Parathyroid adenoma (tissue), 2 donors: Measurements from ENCODE around the gene RNF144A.

ENCODE experiments used
- H2AFZ ChIP-seq: fragments of 300-600 bp; sonication (generic); one replicate; pipeline ENCODE4 v1.7.0; 2017; ENCODE audit warnings: antibody characterized with exemption, mild to moderate bottlenecking
- H3K27ac ChIP-seq: fragments of 300-600 bp; sonication (generic); one replicate; pipeline ENCODE4 v1.7.0; 2017
- H3K27me3 ChIP-seq: fragments of 300-600 bp; sonication (generic); one replicate; pipeline ENCODE4 v1.7.0; 2017; ENCODE audit warnings: low read length; ENCODE audit not compliant: control insufficient read depth, insufficient read depth
- H3K36me3 ChIP-seq: fragments of 300-600 bp; sonication (generic); one replicate; pipeline ENCODE4 v1.7.0; 2017; ENCODE audit warnings: low read length; ENCODE audit not compliant: control insufficient read depth, insufficient read depth
- H3K4me1 ChIP-seq: fragments of 300-600 bp; sonication (generic); one replicate; pipeline ENCODE4 v1.7.0; 2017; ENCODE audit warnings: control low read depth
- H3K4me2 ChIP-seq: fragments of 300-600 bp; sonication (generic); one replicate; pipeline ENCODE4 v1.7.0; 2017; ENCODE audit warnings: low read length
- H3K4me3 ChIP-seq: fragments of 300-600 bp; sonication (generic); one replicate; pipeline ENCODE4 v1.7.0; 2017; ENCODE audit warnings: low read depth, low read length
- H3K79me2 ChIP-seq: fragments of 300-600 bp; sonication (generic); one replicate; pipeline ENCODE4 v1.7.0; 2017; ENCODE audit warnings: control low read depth
- H3K9ac ChIP-seq: fragments of 300-600 bp; sonication (generic); one replicate; pipeline ENCODE4 v1.7.0; 2017; ENCODE audit warnings: mild to moderate bottlenecking
- H3K9me3 ChIP-seq: fragments of 300-600 bp; sonication (generic); one replicate; pipeline ENCODE4 v1.7.0; 2017; ENCODE audit warnings: low read length; ENCODE audit not compliant: control insufficient read depth
- CTCF ChIP-seq: fragments of 300-600 bp; sonication (generic); IDR thresholded peaks from one replicate; pipeline ENCODE4 v1.7.0; 2017; ENCODE audit warnings: antibody characterized with exemption, mild to moderate bottlenecking
- donor health status: primary hyperparathyroidism.

The RNF144A gene

GRCh38 chr2:6963727-6964126, 46.5 kb downstream of the RNF144A start:
- H2AFZ ChIP-seq: no peak overlapping the region
- peaks cover 24% of the 10 kb centered on the region for H3K4me1 ChIP-seq
- H3K27me3 ChIP-seq: no peaks in the 10 kb centered on the region
- H3K9me3 ChIP-seq: no peaks in the 10 kb centered on the region
- H3K27ac ChIP-seq: no peak overlapping the region
- H3K4me2 ChIP-seq: no peak overlapping the region
- no peak for TF ChIP-seq CTCF
- no peaks in the 10 kb centered on the region for H3K36me3 ChIP-seq
- H3K79me2 ChIP-seq: peaks cover 29% of the 10 kb centered on the region
- H3K4me3 ChIP-seq: no peak overlapping the region
- H3K9ac ChIP-seq: no peak overlapping the region

- no peaks in the 10 kb centered on the region for H3K9me3 ChIP-seq
- no peak overlapping the region for H3K4me2 ChIP-seq
- no peaks in the 10 kb centered on the region for H3K36me3 ChIP-seq
- H3K27me3 ChIP-seq: no peaks in the 10 kb centered on the region
- no peak overlapping the region for H3K27ac ChIP-seq
- no peak overlapping the region for H3K4me3 ChIP-seq
- H3K9ac ChIP-seq: no peak overlapping the region
- no peak overlapping the region for H2AFZ ChIP-seq
- TF ChIP-seq CTCF: no peak
- peaks cover 38% of the 10 kb centered on the region for H3K79me2 ChIP-seq
- peaks cover 9% of the 10 kb centered on the region for H3K4me1 ChIP-seq
Measured at GRCh38 chr2:6965071-6965795, 48.0 kb downstream of the RNF144A start.

- Histone ChIP-seq H3K36me3 (no peaks in the 10 kb centered on the region), H3K27ac (no peak overlapping the region)
Measured at GRCh38 chr2:6966446-6966940, 49.3 kb downstream of the RNF144A start.

GRCh38 chr2:6967301-6967700, 50.1 kb downstream of the RNF144A start:
- no peak overlapping the region for H3K27ac ChIP-seq
- H3K27me3 ChIP-seq: no peaks in the 10 kb centered on the region
- TF ChIP-seq CTCF: no peak
- peaks cover 39% of the 10 kb centered on the region for H3K79me2 ChIP-seq
- no peaks in the 10 kb centered on the region for H3K9me3 ChIP-seq
- no peak overlapping the region for H3K4me3 ChIP-seq
- no peak overlapping the region for H3K4me2 ChIP-seq
- H3K36me3 ChIP-seq: no peaks in the 10 kb centered on the region
- no peaks in the 10 kb centered on the region for H3K4me1 ChIP-seq
- no peak overlapping the region for H3K9ac ChIP-seq
- no peak overlapping the region for H2AFZ ChIP-seq

More at GRCh38 chr2:6966446-6966940, 49.3 kb downstream of the RNF144A start:
- Histone ChIP-seq H3K4me3 (no peak overlapping the region), H3K4me2 (no peak overlapping the region), H3K79me2 (peaks cover 43% of the 10 kb centered on the region), H2AFZ (no peak overlapping the region), H3K9me3 (no peaks in the 10 kb centered on the region), H3K27me3 (no peaks in the 10 kb centered on the region), H3K4me1 (no peaks in the 10 kb centered on the region), H3K9ac (no peak overlapping the region)
- TF ChIP-seq CTCF: no peak
